ENCODE measurements around the gene UQCR11. TPM values are rescaled to one million over a fixed set of nuclear protein-coding genes. Genes with fewer than 3 reads are reported as not detected.

UQCR11 gene
- total RNA-seq (100 to 1,000 TPM in 6 of 9 donors, 10 to 100 TPM in 3; 47.1 to 336 (median 267) TPM), polyA plus RNA-seq (100 to 1,000 TPM in 1 of 3 donors, 10 to 100 TPM in 2; 91.7 to 122 (median 96.9) TPM)
- long read RNA-seq, donor 1, transcript UQCR11-201 (2 exons, 753 nt): minor isoform, 6 of 485 reads
- long read RNA-seq, donor 1, transcript UQCR11-203 (3 exons, 1,324 nt): major isoform, 390 of 485 reads
- long read RNA-seq, donor 1, partial matches to known transcripts: 88 of 485 reads
- long read RNA-seq, donor 1, other reads (novel, unspliced or antisense): 0 of 485 reads
- long read RNA-seq, donor 2, transcript UQCR11-203 (3 exons, 1,324 nt): major isoform, 278 of 342 reads
- long read RNA-seq, donor 2, partial matches to known transcripts: 59 of 342 reads
- long read RNA-seq, donor 2, other reads (novel, unspliced or antisense): 0 of 342 reads
- long read RNA-seq, donor 3, transcript UQCR11-201 (2 exons, 753 nt): minor isoform, 6 of 386 reads
- long read RNA-seq, donor 3, transcript UQCR11-203 (3 exons, 1,324 nt): major isoform, 283 of 386 reads
- long read RNA-seq, donor 3, partial matches to known transcripts: 97 of 386 reads
- long read RNA-seq, donor 3, other reads (novel, unspliced or antisense): 0 of 386 reads
- long read RNA-seq, donor 4, transcript UQCR11-203 (3 exons, 1,324 nt): major isoform, 451 of 452 reads
- long read RNA-seq, donor 4, partial matches to known transcripts: 0 of 452 reads
- long read RNA-seq, donor 4, other reads (novel, unspliced or antisense): 0 of 452 reads
- long read RNA-seq, donor 5, transcript UQCR11-203 (3 exons, 1,324 nt): major isoform, 377 of 382 reads
- long read RNA-seq, donor 5, partial matches to known transcripts: 2 of 382 reads
- long read RNA-seq, donor 5, other reads (novel, unspliced or antisense): 1 of 382 reads
- long read RNA-seq, donor 6, transcript UQCR11-203 (3 exons, 1,324 nt): major isoform, 343 of 346 reads
- long read RNA-seq, donor 6, partial matches to known transcripts: 1 of 346 reads
- long read RNA-seq, donor 6, other reads (novel, unspliced or antisense): 1 of 346 reads
- long read RNA-seq, donor 7, transcript UQCR11-203 (3 exons, 1,324 nt): major isoform, 183 of 226 reads
- long read RNA-seq, donor 7, partial matches to known transcripts: 41 of 226 reads
- long read RNA-seq, donor 7, other reads (novel, unspliced or antisense): 0 of 226 reads
- long read RNA-seq, donor 8, transcript UQCR11-203 (3 exons, 1,324 nt): major isoform, 350 of 397 reads
- long read RNA-seq, donor 8, partial matches to known transcripts: 44 of 397 reads
- long read RNA-seq, donor 8, other reads (novel, unspliced or antisense): 0 of 397 reads
- long read RNA-seq, donor 9, transcript UQCR11-203 (3 exons, 1,324 nt): major isoform, 251 of 326 reads
- long read RNA-seq, donor 9, partial matches to known transcripts: 71 of 326 reads
- long read RNA-seq, donor 9, other reads (novel, unspliced or antisense): 0 of 326 reads
- long read RNA-seq, donor 10, transcript UQCR11-203 (3 exons, 1,324 nt): major isoform, 133 of 147 reads
- long read RNA-seq, donor 10, partial matches to known transcripts: 14 of 147 reads
- long read RNA-seq, donor 10, other reads (novel, unspliced or antisense): 0 of 147 reads

- Histone ChIP-seq H3K9me3 (replicated peaks in 1 of 3) (no peaks in the 10 kb centered on the region), H3K36me3 (replicated peaks in 1 of 2) (peaks cover 0 to 4% of the 10 kb centered on the region in 2 donors), H3K27ac (peak within 1 kb of the TSS; percentile 71 to 95 (median 92)), H3K27me3 (no peaks in the 10 kb centered on the region), H3K4me1 (replicated peaks in 1 of 2) (peaks cover 19 to 28% of the 10 kb centered on the region in 2 donors), H3K4me3 (peak within 1 kb of the TSS in 3 of 4 donors; percentile 70 to 95 (median 79))
- 0 to 1% (median 1%) methylated on average over 8 to 78 of the region's 79 CpGs for WGBS, 4 donors
- peak; percentile 93 to 98 (median 96) for DNase-seq
- TF ChIP-seq POLR2A (IDR thresholded peaks at IDR 0.05): peak in 1 of 2 donors; percentile 55
- TF ChIP-seq, protein P1, sequence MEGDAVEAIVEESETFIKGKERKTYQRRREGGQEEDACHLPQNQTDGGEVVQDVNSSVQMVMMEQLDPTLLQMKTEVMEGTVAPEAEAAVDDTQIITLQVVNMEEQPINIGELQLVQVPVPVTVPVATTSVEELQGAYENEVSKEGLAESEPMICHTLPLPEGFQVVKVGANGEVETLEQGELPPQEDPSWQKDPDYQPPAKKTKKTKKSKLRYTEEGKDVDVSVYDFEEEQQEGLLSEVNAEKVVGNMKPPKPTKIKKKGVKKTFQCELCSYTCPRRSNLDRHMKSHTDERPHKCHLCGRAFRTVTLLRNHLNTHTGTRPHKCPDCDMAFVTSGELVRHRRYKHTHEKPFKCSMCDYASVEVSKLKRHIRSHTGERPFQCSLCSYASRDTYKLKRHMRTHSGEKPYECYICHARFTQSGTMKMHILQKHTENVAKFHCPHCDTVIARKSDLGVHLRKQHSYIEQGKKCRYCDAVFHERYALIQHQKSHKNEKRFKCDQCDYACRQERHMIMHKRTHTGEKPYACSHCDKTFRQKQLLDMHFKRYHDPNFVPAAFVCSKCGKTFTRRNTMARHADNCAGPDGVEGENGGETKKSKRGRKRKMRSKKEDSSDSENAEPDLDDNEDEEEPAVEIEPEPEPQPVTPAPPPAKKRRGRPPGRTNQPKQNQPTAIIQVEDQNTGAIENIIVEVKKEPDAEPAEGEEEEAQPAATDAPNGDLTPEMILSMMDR (IDR thresholded peaks at IDR 0.05): peak; percentile 15 to 77 (median 66)
- intact Hi-C loops (cut with DNase I): loop anchor here (5.0 kb wide), 1 partner anchor 47 kb away; the partner anchor contains the start of gene TCF3 (in 2 of the 2)
Measured at GRCh38 chr19:1605236-1606137, at the start of gene UQCR11. Gene UQCR11 (minus strand): TSS chr19:1605462. CDS start chr19:1605409, 53 bp downstream.

DNA sequence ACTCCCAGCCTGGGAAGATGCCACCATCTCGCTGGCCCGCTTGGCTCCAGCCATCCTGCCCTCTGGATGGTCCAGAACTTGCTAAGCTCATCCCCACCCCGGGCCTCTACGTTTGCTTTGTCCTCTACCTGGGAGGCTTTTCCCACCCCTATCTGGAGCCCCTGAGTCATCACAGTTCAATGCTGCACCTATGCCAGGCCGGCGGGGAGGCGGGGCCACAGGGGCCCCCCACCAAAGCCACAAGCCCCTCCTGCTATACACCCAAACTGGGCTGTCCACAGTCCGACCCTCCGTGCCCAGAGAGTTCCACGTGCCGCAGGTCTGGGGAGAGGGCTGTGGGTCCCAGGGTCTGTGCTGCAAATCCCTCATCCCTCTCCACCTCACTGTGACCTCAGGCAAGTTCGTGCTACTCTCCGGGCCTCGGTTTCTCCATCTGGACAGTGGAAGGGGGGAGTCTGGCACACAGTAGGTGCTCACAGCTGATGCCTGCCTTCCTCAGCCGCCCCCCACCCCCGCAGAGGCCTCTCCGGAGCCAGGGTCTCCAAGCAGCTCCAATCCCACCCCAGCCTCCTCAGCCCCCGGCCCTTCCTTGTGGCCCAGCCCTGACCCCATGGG is 49.0 kb upstream of the UQCR11 start:
- intact Hi-C loops (cut with DNase I): loop anchor here (5.0 to 10.0 kb wide), 2 partner anchors 47 to 109 kb away; partner anchors contain the start of gene UQCR11 (in 2 of the 2)
- 73 to 83% (median 81%) methylated on average over 4 to 18 of the region's 18 CpGs for WGBS, 4 donors
- Histone ChIP-seq H3K27ac (no peak overlapping the region), H3K9me3 (replicated peaks in 1 of 3) (no peaks in the 10 kb centered on the region), H3K27me3 (no peaks in the 10 kb centered on the region), H3K4me3 (no peak overlapping the region), H3K36me3 (replicated peaks in 1 of 2) (no peaks in the 10 kb centered on the region), H3K4me1 (replicated peaks in 1 of 2) (peaks cover 10 to 13% of the 10 kb centered on the region in 2 donors)
- TF ChIP-seq, protein P1 (IDR thresholded peaks at IDR 0.05): no peak
- no peak for TF ChIP-seq POLR2A (IDR thresholded peaks at IDR 0.05)
- DNase-seq: no peak

DNA sequence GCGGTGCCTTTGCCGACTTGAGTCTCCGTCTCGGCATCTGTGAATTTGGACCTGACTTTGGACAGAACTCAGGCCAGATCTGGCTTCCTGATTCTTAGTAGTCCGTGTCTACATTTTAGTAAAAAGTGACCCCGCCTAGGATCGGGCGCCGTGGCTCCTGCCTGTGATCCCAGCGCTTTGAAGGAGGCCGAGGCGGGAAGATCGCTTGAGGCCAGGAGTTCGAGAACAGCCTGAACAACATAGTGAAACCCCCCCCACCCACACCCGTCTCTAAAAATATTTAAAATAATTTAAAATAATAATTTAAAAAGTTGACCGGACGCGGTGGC is 48.0 kb upstream of the UQCR11 start:
- Histone ChIP-seq H3K9me3 (replicated peaks in 1 of 3) (no peaks in the 10 kb centered on the region), H3K27ac (peak overlapping the region in 4 of 5 donors; percentile 54 to 100 (median 86)), H3K4me3 (peak overlapping the region in 2 of 4 donors; percentile 59 to 76), H3K4me1 (replicated peaks in 1 of 2) (peaks cover 10 to 13% of the 10 kb centered on the region in 2 donors), H3K36me3 (replicated peaks in 1 of 2) (no peaks in the 10 kb centered on the region), H3K27me3 (no peaks in the 10 kb centered on the region)
- no peak for DNase-seq
- no peak for TF ChIP-seq POLR2A (IDR thresholded peaks at IDR 0.05)
- TF ChIP-seq, protein P1 (IDR thresholded peaks at IDR 0.05): no peak
- intact Hi-C loops (cut with DNase I): loop anchor here (5.0 to 10.0 kb wide), 2 partner anchors 46 to 108 kb away; partner anchors contain the start of gene UQCR11 (in 2 of the 2)
- WGBS, 4 donors: 20 to 44% (median 24%) methylated on average over 11 to 18 of the region's 18 CpGs
